K562 (cell line): ENCODE measurements around the gene SYNRG. TPM values are rescaled to one million over a fixed set of nuclear protein-coding genes. Genes with fewer than 3 reads are reported as not detected.

Source experiments
- ATAC-seq: fragments of 200-7000 bp; cut with Tn5 transposase; 3 replicates; pipeline ENCODE4 v1.9.1; 2020; ENCODE audit warnings: moderate library complexity
- BruUV-seq: library from RNA; stranded (reverse); fragments of 400-500 nt; replicated peaks from 2 replicates; lab custom pipeline; 2021; lab: Mats Ljungman, UMichigan
- CTCF ChIA-PET: fragments of 300-600 bp; formaldehyde crosslinking; extraction: SDS; loops from one replicate; lab custom pipeline; 2021; ENCODE audit warnings: low intra/inter-chr PET ratio; lab: Yijun Ruan, JAX
- POLR2A ChIA-PET: fragments of 300-600, 350-650 bp; sonication (Branson Sonifier 250); formaldehyde crosslinking; extraction: SDS; loops from one replicate; lab custom pipeline; 2021; ENCODE audit warnings: antibody characterized with exemption, inconsistent platforms; lab: Yijun Ruan, JAX
- DNase-seq, 4 experiments: peaks; one replicate each; pipeline versions ENCODE4 v3.0.0 to v3.0.0-alpha.2; 2011 to 2018; ENCODE audit warnings: low spot score in 3 of 4, mixed read lengths in 3 of 4; ENCODE audit errors: extremely low read depth in 1 of 4
- FAIRE-seq: peaks from 2 replicates; lab custom pipeline; 2011; peaks lifted over from hg19 to GRCh38; lab: Jason Lieb, UNC
- H2AFZ ChIP-seq: 2 replicates; pipeline ENCODE4 v1.6.0; 2011; ENCODE audit warnings: low read depth, low read length, control low read depth, inconsistent platforms
- H3K27ac ChIP-seq: fragments of 200-600 bp; 3 replicates; pipeline ENCODE4 v1.8.0; 2011; ENCODE audit warnings: low read depth, mild to moderate bottlenecking, control low read depth, inconsistent platforms, low read length, moderate library complexity, mixed read lengths; ENCODE audit errors: extremely low read depth
- H3K27me3 ChIP-seq, 2 experiments: fragments of 300-600 bp in 1 of 2; 2 replicates in 1 of 2; 3 replicates in 1 of 2; pipeline versions ENCODE4 v1.6.0 to v1.8.0; 2011; ENCODE audit warnings: inconsistent platforms in 2 of 2, low read length in 2 of 2, mild to moderate bottlenecking in 1 of 2, mixed read lengths in 1 of 2, moderate library complexity in 1 of 2; ENCODE audit not compliant: control insufficient read depth in 2 of 2, insufficient read depth in 2 of 2
- H3K36me3 ChIP-seq: fragments of 300-600 bp; 3 replicates; pipeline ENCODE4 v1.8.0; 2011; ENCODE audit warnings: mild to moderate bottlenecking, low read length, inconsistent platforms; ENCODE audit not compliant: control insufficient read depth, insufficient read depth
- H3K4me1 ChIP-seq, 2 experiments: fragments of 200-600 bp in 1 of 2; replicated peaks in 1 of 2; 2 replicates in 1 of 2; 3 replicates in 1 of 2; pipeline versions ENCODE4 v1.5.1 to v1.8.0; 2011; ENCODE audit warnings: inconsistent platforms in 2 of 2, low read length in 2 of 2, mild to moderate bottlenecking in 1 of 2, mixed read lengths in 1 of 2, moderate library complexity in 1 of 2; ENCODE audit not compliant: control insufficient read depth in 2 of 2, insufficient read depth in 2 of 2
- H3K4me2 ChIP-seq: 2 replicates; pipeline ENCODE4 v1.6.1; 2011; ENCODE audit warnings: low read length, control low read depth, inconsistent platforms, mixed read lengths; ENCODE audit not compliant: insufficient read depth
- H3K4me3 ChIP-seq: fragments of 200-600 bp; sonication (generic), shearing (Covaris generic); 2 replicates; pipeline ENCODE4 v1.5.1; 2016; ENCODE audit warnings: control low read depth, inconsistent platforms
- H3K79me2 ChIP-seq: fragments of 200-600 bp; 3 replicates; pipeline ENCODE4 v1.8.0; 2011; ENCODE audit warnings: low read length, inconsistent platforms; ENCODE audit not compliant: control insufficient read depth, insufficient read depth
- H3K9ac ChIP-seq, 2 experiments: 2 replicates each; pipeline versions ENCODE4 v1.6.0 to v1.6.1; 2011; ENCODE audit warnings: low read depth in 2 of 2, low read length in 2 of 2, control low read depth in 1 of 2, inconsistent platforms in 1 of 2, mild to moderate bottlenecking in 1 of 2, mixed read lengths in 1 of 2; ENCODE audit not compliant: insufficient read depth in 1 of 2
- H3K9me1 ChIP-seq: one replicate; pipeline ENCODE4 v1.6.0; 2011; ENCODE audit warnings: inconsistent platforms, mild to moderate bottlenecking, low read length, moderate library complexity; ENCODE audit not compliant: control insufficient read depth, insufficient read depth
- H3K9me3 ChIP-seq: replicated peaks from 2 replicates; pipeline ENCODE4 v1.5.1; 2011; ENCODE audit warnings: low read depth, low read length, inconsistent platforms; ENCODE audit not compliant: control insufficient read depth, insufficient read depth
- H4K20me1 ChIP-seq: replicated peaks from 2 replicates; pipeline ENCODE4 v1.6.1; 2011; ENCODE audit warnings: low read length, inconsistent platforms, mixed read lengths; ENCODE audit not compliant: control insufficient read depth, insufficient read depth
- DIDO1 ChIP-seq: fragments of 450-650 bp; IDR thresholded peaks from 2 replicates; pipeline ENCODE4 v1.6.1; 2016; ENCODE audit warnings: low read depth, missing biosample characterization, missing genetic modification characterization
- ELF1 ChIP-seq: fragments of 200-800 bp; sonication (Bioruptor generic); IDR thresholded peaks from 2 replicates; pipeline ENCODE4 v1.6.1; 2016; ENCODE audit warnings: missing genetic modification characterization, missing compliant biosample characterization
- GATAD2A ChIP-seq: fragments of 450-650 bp; IDR thresholded peaks from 2 replicates; pipeline ENCODE4 v1.6.1; 2017
- ID3 ChIP-seq, 2 experiments: fragments of 250-450 bp in 1 of 2; fragments of 450-650 bp in 1 of 2; sonication (Bioruptor Pico) in 1 of 2; IDR thresholded peaks; 2 replicates each; pipeline versions ENCODE4 v1.6.1 to v1.8.0; 2016 to 2021; ENCODE audit warnings: mild to moderate bottlenecking in 2 of 2, moderate library complexity in 2 of 2, missing compliant biosample characterization in 1 of 2, missing genetic modification characterization in 1 of 2
- KLF6 ChIP-seq: fragments of 250-450 bp; sonication (Bioruptor Pico); IDR thresholded peaks from 2 replicates; pipeline ENCODE4 v1.4.0; 2020; ENCODE audit warnings: mild to moderate bottlenecking, moderate library complexity, borderline replicate concordance
- MGA ChIP-seq: fragments of 450-650 bp; IDR thresholded peaks from 2 replicates; pipeline ENCODE4 v1.6.1; 2016; ENCODE audit warnings: mild to moderate bottlenecking, moderate library complexity
- MTF1 ChIP-seq: fragments of 250-450 bp; sonication (Bioruptor Pico); IDR thresholded peaks from 2 replicates; pipeline ENCODE4 v1.9.0; 2021; ENCODE audit warnings: moderate library complexity, mild to moderate bottlenecking, inconsistent platforms, borderline replicate concordance
- SLC30A9 ChIP-seq: fragments of 250-450 bp; sonication (Bioruptor Pico); IDR thresholded peaks from 2 replicates; pipeline ENCODE4 v1.8.0; 2022; ENCODE audit warnings: mild to moderate bottlenecking, moderate library complexity
- TAF9B ChIP-seq: fragments of 450-650 bp; IDR thresholded peaks from 2 replicates; pipeline ENCODE4 v1.6.1; 2018; ENCODE audit warnings: mild to moderate bottlenecking; ENCODE audit not compliant: partially characterized antibody
- WGBS: fragments of 100-300 bp; shearing (Covaris generic); methylation state at CpG from one replicate; pipeline ENCODE4 v1.1.6; 2016; ENCODE audit warnings: low coverage, mixed read lengths; ENCODE audit not compliant: insufficient coverage; ENCODE audit errors: missing lambda C conversion rate; 5-methylcytosine and 5-hydroxymethylcytosine counted together
- in situ Hi-C: fragments of 300-500 bp; cut with MboI; formaldehyde crosslinking; loops from 4 replicates; pipeline ENCODE4 v1.15.0; 2018; ENCODE audit warnings: inconsistent platforms, mixed read lengths
- intact Hi-C: fragments of 100-400 bp; cut with micrococcal nuclease; formaldehyde crosslinking; loops from 2 replicates; pipeline ENCODE4 v1.14.2; 2022
- polyA plus RNA-seq, 8 experiments: library from polyadenylated mRNA; depleted of rRNA in 4 of 8; stranded (reverse) in 5 of 8; unstranded in 3 of 8; fragments of >200 nt; fragmentation: Nextera tagmentation in 2 of 8; fragmentation: Illumina TruSeq in 1 of 8; extraction: Ambion mirVana in 2 of 8; extraction: Trizol in 1 of 8; gene quantifications; 2 replicates each; pipeline versions ENCODE4 v1.2.1 to v1.2.3, GENCODE V29; 2011 to 2014; ENCODE audit warnings: inconsistent platforms in 1 of 8, missing spikeins in 1 of 8
- total RNA-seq, 7 experiments: library from RNA; depleted of rRNA in 6 of 7; stranded (reverse); fragments of >200 nt in 6 of 7; fragmentation: Illumina TruSeq in 2 of 7; extraction: Trizol in 2 of 7; gene quantifications; 2 replicates each; pipeline versions ENCODE4 v1.2.1 to v1.2.3, GENCODE V29; 2011 to 2021; ENCODE audit warnings: low replicate concordance in 1 of 7

SYNRG gene
- total and polyA plus RNA-seq, 9 of the 15 experiments (the other 6 are each of a cell fraction or from before 2014, with no cell fraction given): 2.9 to 28.2 (median 15.1) TPM

- no peak for ATAC-seq
- no peak overlapping the region for H3K27ac ChIP-seq
- 0 out of 3 replicates have a peak, but pooled peaks cover 3% of the 10 kb centered on the region for H3K36me3 ChIP-seq
- no peaks in the 10 kb centered on the region for H3K27me3 ChIP-seq
- TF ChIP-seq DIDO1 (tag) (no peak), MTF1 (CRISPR knock-in tag) (no peak), ELF1 (tag) (no peak), TAF9B (no peak), KLF6 (CRISPR knock-in tag) (no peak), MGA (no peak), ID3 (CRISPR knock-in tag; IDR thresholded peaks at IDR 0.05) (no peak), ID3 (tag; IDR thresholded peaks at IDR 0.05) (no peak), SLC30A9 (no peak), GATAD2A (no peak)
- TF ChIP-seq, all 486 proteins: peak for 0
- Histone ChIP-seq H3K9me3 (no peaks in the 10 kb centered on the region), H3K9me1 (no peaks in the 10 kb centered on the region), H3K9ac (no peak overlapping the region), H3K79me2 (peaks cover 86% of the 10 kb centered on the region), H2AFZ (no peak overlapping the region), H3K4me3 (no peak overlapping the region), H4K20me1 (no peaks in the 10 kb centered on the region), H3K4me1 (peaks cover 0 to 15% of the 10 kb centered on the region in 2 experiments; a peak in 3 of 5 replicates), H3K4me2 (no peak overlapping the region)
- DNase-seq (no peak), FAIRE-seq (no peak)
- BruUV-seq: no TSS peak
- in situ Hi-C loops (no loop called here), intact Hi-C loops (no loop called here)
- CTCF ChIA-PET: no interaction called here
- POLR2A ChIA-PET: interaction anchor here (1.1 to 1.6 kb wide), 2 partner anchors 8 to 23 kb away, joined by 3 to 4 read pairs; no protein-coding TSS in a partner anchor
- 63% methylated on average over 7 of the region's 8 CpGs for WGBS
These were observed 114.2 kb downstream of the SYNRG start for GRCh38 chr17:37494971-37495370.
